NB4 (cell line): ENCODE data around the gene NR1H2.

Experiments used
- CTCF ChIP-seq: IDR thresholded peaks from one replicate; pipeline ENCODE4 v1.5.1; 2012; ENCODE audit warnings: low read depth, low read length
- MAX ChIP-seq: IDR thresholded peaks from 2 replicates; pipeline ENCODE4 v1.6.1; 2011; ENCODE audit warnings: low read depth, low read length
- MYC ChIP-seq: IDR thresholded peaks from 2 replicates; pipeline ENCODE4 v1.6.1; 2011; ENCODE audit warnings: low read depth, low read length
- POLR2A ChIP-seq: IDR thresholded peaks from 2 replicates; pipeline ENCODE4 v1.6.1; 2011; ENCODE audit warnings: mild to moderate bottlenecking; ENCODE audit not compliant: insufficient read length; ENCODE audit errors: extremely low read depth

- no peak for TF ChIP-seq CTCF
- TF ChIP-seq MAX = no peak
- no peak for TF ChIP-seq POLR2A
- no peak for TF ChIP-seq MYC
These were observed 51.8 kb downstream of the NR1H2 start for GRCh38 chr19:50427997-50428425.
